Measurements from ENCODE around the gene HTR3B. TPM values are rescaled to one million over a fixed set of nuclear protein-coding genes. Genes with fewer than 3 reads are reported as not detected.
A peak's percentile ranks its signal among the peaks of the same experiment; 100 is the strongest.
"Not testable (repeated sequence)": the region's sequence is repeated elsewhere in the genome, so short reads cannot be mapped to it uniquely, and the experiment has no call there.

Gene HTR3B
- polyA plus RNA-seq, 3 donors = 0.12 to 0.15 TPM; not detected in 1

DNA sequence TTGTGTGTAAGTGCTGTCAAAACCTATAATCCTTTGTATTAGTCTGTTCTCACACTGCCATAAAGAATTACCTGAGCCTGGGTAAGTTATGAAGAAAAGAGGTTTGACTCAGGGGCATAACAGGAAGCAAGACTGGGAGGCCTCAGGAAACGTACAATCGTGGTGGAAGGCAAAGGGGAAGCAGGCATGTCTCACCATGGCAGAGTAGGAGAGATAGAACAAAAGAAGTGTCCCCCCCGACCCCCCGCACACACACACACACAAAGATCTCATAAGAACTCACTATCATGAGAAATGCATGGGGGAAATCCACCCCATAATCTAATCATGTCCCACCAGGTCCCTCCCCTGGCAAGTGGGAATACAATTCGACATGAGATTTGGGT lies 26.9 kb upstream of the HTR3B start:
- no peak for DNase-seq (ENCODE audit: extremely low read depth in 1 of 11, low read depth in 9 of 11, low spot score in 4 of 11)

DNA sequence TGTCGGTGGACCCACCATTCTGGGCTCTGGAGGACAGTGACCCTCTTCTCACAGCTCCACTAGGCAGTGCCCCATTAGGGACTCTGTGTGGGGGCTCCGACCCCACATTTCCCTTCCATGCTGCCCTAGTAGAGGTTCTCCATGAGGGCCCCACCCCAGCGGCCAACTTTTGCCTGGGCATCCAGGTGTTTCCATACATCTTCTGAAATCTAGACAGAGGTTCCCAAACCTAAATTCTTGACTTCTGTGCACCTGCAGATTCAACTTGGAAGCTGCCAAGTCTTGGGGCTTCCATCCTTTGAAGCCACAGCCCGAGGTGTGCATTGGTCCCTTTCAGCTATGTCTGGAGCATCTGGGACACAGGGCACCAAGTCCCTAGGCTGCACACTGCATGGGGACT lies 25.1 kb upstream of the HTR3B start:
- not testable (repeated sequence) for DNase-seq (ENCODE audit: extremely low read depth in 1 of 11, low read depth in 9 of 11, low spot score in 4 of 11)

DNA sequence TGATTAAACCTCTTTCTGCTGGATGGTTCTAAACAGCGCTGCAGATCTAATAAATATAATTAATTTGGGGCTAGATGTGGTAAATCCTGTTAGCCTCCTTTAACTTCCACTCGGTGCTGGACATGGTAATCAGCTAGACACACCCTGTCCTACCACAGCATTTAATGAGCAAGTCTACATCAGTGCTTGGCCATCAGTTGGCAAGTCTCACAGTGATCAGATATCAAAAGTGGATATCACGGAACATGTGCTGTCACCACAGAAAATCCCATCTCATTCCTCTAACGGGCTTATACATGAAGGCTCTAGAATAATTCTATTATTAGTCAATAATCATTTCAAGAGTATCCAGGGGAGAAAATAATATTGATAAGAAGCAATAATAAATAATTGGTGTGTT lies 23.6 kb upstream of the HTR3B start:
- no peak for DNase-seq (ENCODE audit: extremely low read depth in 1 of 11, low read depth in 9 of 11, low spot score in 4 of 11)

DNA sequence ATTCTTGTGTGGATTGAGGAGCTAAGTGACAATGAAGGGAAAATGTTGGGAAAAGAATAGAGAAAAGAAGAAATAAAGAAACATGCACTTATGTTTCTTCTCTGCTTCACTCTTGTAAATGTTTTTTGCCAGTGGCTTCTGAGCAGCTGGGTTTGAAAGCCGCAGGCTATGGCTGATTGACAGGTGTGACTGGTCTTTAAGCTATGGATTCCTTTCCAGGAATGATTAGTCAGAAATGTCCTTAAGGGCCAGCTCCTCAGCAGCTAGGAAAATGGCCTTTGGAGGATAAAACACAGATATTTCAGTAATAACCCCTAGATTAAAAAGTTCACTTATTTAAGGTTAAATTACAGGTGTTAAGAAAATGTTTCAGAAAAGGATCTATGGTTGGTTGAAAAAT lies 22.7 kb upstream of the HTR3B start:
- no peak for DNase-seq (ENCODE audit: extremely low read depth in 1 of 11, low read depth in 9 of 11, low spot score in 4 of 11)

DNA sequence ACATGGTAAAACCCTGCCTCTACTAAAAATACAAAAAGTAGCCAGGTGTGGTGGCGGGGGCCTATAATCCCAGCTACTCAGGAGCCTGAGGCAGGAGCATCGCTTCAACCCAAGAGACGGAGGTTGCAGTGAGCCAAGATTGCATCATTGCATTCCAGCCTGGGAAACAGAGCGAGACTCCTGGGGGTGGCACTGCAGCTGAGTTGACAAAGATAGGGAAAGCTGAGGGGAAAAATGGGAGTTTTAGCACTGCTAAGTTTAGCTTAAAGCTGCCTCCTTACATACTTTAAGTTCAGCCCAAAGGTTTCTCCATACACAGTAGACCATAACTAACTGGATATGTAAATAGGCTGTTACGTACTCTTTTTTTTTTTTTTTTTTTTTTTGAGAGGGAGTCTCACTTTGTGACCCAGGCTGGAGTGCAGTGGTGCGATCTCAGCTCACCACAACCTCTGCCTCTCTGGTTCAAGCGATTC lies 20.2 kb upstream of the HTR3B start:
- no peak for DNase-seq (ENCODE audit: extremely low read depth in 1 of 11, low read depth in 9 of 11, low spot score in 4 of 11)

DNA sequence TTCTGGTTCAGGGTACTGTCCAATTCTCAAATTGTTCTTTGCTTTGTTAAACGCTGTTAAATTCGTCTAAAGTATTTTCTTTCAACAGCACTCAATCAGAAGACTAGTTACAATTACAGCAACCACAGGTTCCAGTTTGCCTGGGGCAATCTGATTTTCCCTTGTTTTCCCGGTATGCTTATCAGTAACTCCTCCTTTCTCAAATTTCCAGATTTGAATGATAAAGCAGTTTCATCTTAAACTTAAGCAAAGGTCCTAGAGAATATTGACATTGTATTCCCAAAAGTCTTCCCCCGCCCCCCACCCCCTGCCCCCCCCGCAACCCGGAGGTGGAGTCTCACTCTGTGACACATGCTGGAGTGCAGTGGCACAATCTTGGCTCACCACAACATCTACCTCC lies 18.7 kb upstream of the HTR3B start:
- DNase-seq (ENCODE audit: extremely low read depth in 1 of 11, low read depth in 9 of 11, low spot score in 4 of 11) = no peak

DNA sequence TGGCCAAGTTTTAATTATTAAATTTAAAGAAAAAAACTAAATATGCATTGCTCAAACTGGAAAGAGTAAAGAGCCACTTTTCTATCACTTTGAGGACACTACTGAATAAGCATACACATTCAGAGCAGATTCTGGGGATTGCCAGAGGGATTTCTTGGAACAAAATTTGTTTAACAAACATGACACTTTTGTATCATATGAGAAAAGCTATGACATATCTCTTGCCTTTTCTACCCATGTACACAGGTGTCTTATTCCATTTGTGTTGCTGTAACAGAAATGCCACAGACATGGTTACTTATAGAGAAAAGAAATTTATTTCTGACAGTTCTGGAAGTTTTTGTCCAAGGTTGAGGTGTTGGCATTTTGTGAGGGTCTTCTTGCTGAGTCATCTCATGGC lies 15.7 kb upstream of the HTR3B start:
- DNase-seq (ENCODE audit: extremely low read depth in 1 of 11, low read depth in 9 of 11, low spot score in 4 of 11) = no peak

DNA sequence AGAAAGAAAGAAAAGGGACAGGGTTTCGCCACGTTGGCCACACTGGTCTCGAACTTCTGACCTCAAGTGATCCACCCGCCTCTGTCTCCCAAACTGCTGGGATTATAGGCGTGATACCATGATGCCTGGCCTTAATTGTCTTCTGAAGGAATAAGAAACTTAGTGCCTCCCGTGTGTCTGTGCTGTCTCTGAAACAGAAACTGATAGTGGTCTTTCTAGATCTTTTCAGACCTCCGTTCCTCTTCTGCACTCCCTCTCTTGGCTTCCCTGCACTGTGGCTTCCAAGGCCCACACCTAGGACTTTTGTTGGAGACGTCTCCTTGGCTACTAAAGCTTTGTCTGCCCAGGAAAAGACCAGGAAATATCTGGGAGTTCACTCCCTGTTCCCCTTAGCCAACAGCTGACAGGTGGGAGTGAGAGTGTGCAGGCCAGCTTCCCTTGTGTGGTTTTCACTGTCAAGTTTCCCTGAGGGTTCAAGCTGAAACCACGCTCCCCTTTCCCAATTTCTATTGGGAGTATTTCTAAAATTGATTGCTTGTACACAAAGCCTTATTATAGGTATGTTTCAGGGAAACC lies 10.1 kb upstream of the HTR3B start:
- no peak for DNase-seq (ENCODE audit: extremely low read depth in 1 of 11, low read depth in 9 of 11, low spot score in 4 of 11)

DNA sequence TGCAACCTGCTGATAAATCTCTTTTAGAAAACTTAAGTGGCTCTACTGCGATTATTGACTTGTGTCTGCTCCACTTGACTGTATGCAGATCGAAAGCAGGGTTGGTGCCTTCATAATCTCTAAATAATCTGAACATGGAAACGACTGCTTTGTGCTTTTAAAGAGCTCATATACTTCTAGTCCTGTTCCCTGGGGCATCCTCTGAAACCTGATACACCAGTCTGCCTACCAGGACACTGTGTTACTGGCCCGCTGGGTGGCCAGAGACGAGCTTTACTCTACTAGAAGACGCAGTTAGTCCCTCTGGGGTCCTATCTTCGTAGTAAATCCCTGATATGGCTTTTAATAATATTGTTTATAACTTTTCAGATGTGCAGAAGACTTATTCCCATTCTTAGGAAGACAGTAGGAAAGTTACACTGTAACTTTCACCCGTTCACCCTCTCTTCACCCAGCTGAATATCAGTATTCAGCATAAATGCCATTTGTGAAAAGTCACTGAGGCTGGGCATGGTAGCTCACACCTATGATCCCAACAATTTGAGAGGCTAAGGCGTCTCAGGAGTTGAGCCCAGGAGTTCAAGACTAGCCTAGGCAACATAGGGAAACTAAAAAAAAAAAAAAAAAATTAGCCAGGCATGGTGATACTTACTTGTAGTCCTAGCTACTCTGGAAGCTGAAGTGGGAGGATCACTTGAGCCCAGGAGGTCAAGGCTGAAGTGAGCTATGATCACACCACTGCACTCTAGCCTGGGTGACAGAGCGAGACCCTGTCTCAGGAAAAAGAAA lies 9.0 kb upstream of the HTR3B start:
- DNase-seq (ENCODE audit: extremely low read depth in 1 of 11, low read depth in 9 of 11, low spot score in 4 of 11) = no peak

DNA sequence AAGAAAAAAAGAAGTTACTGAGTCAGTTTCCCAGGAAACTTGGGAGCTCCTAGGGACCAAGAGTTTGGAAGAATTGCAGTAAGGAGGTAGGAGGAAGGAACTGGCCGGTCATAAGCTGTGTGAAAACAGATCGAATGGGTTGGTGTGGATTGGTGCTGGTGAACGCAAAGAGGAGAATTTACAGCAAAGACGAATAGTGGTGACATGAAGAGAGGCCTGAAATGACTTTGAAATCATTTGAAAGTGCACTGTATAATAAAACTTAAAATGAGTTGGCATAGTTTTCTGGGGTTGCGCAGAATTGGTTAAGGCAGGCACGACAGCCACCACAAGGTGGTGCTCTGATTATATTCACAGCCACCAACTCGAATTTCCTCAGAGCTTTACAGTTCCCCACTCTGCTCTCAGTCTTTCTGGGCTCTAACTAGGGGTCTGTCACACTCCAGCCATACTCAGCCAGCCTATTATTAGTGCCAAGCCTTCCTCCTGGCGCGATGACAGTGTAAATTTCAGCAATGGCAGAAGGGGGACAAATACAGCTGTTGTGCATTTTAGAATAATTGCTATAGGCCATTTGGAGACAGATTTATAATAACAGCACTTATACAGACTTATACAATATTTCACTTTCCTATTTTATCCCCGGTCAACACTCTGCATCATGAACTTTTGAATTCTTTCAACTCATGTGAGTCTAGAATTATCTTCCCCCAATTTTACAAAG lies 8.3 kb upstream of the HTR3B start:
- DNase-seq (ENCODE audit: extremely low read depth in 1 of 11, low read depth in 9 of 11, low spot score in 4 of 11) = peak in 3 of 11 donors; percentile 31 to 47 (median 45)

DNA sequence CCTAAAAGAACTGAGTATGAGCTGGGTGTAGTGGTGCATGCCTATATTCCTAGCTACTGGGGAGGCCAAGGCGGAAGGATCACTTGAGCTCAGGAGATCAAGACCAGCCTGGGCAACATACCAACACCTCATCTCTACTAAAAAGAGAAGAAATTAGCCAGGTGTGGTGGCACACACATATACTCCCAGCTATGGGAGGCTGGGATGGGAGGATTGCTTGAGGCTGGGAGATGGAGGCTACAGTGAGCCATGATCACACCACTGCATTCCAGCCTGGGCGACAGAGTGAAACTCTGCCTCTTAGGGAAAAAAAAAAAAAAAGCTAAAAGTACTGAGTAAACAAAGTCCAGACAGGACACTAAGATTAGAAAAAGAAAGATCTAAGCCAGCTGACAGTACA lies 3.5 kb upstream of the HTR3B start:
- DNase-seq (ENCODE audit: extremely low read depth in 1 of 11, low read depth in 9 of 11, low spot score in 4 of 11) = no peak

DNA sequence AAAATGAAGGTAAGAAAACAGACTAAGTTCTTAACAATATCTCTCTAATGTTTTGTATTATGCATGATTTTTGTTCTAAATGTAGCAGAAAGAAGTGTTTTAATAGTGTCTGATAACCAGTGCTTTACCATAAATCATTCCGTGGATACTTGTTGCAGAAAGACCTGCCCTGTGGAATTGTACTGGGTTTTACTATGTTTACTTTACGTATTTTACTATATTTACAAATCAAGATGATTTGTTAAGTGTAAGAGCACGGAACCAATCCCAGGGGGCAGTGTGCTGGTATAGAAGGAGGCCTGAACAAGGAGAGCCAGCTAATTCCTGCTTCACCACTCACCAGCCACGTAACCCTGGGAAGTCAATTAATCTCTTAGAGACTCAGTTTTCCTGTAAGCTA lies 1.4 kb downstream of the HTR3B start:
- no peak for DNase-seq (ENCODE audit: extremely low read depth in 1 of 11, low read depth in 9 of 11, low spot score in 4 of 11)

DNA sequence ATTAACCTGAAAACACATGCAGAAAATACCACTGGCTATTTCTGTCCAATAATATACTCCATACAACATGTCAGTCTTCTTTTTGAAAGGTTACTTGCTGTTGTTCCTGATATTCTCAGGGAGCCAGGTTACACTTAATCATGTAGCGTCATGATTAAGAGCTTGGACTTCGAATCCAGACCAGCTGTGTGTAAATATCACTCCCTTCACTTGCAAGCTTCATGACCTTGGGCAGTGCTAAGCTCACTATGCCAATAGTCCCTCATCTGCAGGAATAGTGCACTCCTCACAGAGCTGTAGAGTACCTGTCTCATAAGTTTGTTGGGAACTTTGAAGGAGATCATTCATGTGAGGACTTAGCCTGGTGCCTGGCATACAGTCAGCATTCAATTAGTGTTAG lies 1.9 kb downstream of the HTR3B start:
- no peak for DNase-seq (ENCODE audit: extremely low read depth in 1 of 11, low read depth in 9 of 11, low spot score in 4 of 11)

DNA sequence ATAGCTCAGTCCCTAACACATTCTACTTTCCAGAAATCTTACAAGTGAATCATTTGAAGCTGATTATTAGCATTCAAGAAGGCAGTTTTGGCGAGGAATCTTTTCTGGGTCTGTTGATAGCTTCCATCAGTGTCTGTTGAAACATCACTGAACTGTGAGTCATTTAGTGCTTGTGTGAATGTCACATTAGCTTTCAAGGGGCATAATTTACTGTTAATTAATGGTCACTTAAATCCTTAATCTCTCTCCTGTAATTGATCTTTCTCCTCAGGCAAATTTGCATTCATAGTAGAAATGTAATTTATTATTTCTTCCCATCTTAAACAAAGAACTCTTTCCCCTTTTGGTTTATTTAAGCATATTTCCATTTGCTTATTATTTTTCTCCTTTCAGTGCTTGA lies 2.6 kb downstream of the HTR3B start:
- no peak for DNase-seq (ENCODE audit: extremely low read depth in 1 of 11, low read depth in 9 of 11, low spot score in 4 of 11)

DNA sequence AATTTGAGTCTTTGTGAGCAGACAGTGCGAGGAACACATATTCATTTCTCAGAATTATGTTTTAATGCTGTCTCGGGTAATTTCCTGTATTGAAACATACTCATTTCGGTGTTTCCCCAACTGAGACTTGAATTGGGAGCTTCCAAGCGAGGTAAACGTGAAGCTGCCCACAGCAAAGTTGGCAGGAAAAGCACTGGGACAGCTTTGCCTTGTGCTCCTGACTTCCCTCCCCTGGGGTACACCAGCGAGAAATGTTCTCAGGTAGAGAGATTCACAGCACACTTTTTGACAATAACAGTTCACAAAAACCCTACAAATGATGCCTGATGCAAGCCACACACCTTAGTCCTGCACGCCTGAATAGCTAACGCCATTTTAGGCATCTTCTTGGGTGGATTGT lies 3.1 kb downstream of the HTR3B start:
- no peak for DNase-seq (ENCODE audit: extremely low read depth in 1 of 11, low read depth in 9 of 11, low spot score in 4 of 11)

DNA sequence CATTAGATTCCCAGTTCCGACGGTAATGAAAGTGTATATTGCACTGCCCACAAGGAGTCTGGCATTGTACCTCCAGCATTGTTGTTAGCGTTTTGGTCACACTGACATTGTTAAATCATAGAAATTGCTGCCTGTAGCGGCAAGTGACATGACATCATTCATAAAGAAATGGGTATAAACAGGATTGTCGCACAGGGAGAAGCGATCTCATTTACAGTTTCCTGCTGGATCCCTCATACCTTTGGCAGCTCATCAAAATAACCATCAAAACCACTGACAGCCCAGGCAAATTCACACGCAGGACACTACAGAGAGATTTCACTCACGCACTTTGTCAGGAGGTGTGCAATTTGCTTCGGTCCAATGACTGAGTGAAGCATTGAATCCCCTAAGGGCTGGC lies 3.5 kb downstream of the HTR3B start:
- no peak for DNase-seq (ENCODE audit: extremely low read depth in 1 of 11, low read depth in 9 of 11, low spot score in 4 of 11)

DNA sequence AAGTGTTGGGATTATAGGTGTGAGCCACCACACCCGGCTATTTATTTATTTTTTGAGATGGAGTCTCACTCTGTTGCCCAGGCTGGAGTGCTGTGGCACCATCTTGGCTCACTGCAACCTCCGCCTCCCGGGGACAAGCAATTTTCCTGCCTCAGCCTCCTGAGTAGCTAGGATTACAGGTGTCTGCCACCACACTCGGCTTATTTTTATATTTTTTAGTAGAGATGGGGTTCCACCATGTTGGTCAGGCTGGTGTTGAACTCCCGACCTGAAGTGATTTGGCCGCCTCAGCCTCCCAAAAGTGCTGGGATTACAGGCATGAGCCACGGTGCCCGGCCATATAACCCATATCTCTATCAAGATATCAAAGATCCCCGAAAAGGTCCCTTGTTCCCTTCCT lies 6.9 kb downstream of the HTR3B start:
- DNase-seq (ENCODE audit: extremely low read depth in 1 of 11, low read depth in 9 of 11, low spot score in 4 of 11) = not testable (repeated sequence)

DNA sequence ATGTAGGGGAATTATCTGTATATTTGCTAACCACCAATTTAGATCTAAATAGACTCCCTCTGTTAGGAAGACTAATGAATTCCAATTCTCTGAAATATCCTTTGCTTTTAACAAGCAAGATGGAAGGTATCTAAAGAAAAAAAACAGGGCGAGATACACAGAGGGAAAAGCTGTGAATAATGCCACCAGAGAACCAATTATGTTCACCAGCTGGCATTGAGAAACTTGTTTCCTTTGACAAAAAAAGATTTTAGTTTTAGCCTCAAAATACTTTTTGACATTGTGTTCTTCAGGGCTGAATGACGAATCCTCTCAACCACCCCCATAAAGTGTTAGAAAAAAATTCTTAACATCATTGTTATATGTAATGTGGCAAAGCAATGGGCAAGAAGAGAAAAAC lies 19.0 kb downstream of the HTR3B start:
- no peak for DNase-seq (ENCODE audit: extremely low read depth in 1 of 11, low read depth in 9 of 11, low spot score in 4 of 11)

DNA sequence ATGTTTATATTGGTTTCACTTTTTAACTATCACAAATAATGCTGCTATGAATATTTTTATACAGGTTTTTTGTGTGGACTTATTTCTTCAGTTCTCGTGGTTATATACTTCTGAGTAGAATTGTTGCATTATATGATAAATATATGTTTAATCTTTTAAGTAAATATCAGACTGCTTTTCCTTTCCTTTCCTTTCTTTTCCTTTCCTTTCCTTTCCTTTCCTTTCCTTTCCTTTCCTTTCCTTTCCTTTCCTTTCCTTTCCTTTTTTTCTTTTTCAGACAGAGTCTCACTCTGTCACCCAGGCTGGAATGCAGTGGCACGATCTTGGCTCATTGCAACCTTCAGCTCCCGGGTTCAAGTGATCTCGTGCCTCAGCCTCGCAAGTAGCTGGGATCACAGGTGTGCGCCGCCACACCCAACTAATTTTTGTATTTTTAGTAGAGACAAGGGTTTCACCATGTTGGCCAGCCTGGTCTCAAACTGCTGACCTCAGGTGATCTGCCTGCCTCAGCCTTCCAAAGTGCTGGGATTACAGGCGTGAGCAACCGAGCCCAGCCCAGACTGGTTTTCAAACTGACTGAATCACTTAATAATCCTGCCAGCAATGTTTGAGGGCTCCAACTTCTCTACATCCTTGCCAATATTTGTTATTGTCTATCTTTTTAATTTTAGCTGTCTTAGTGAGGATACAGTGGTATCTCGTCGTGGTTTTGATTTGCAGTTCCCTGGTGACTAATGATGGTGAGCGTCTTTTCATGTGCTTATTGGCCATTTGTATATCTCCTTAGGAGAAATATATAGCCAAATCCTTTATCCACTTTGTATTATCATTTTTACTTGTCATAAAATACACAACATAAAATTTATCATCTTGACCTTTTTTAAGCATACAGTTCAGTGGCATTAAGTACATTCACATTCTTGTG lies 21.9 kb downstream of the HTR3B start:
- no peak for DNase-seq (ENCODE audit: extremely low read depth in 1 of 11, low read depth in 9 of 11, low spot score in 4 of 11)
